Type B pancreatic cell (in vitro differentiated cells): ENCODE data around the gene DHX16. TPM values are rescaled to one million over a fixed set of nuclear protein-coding genes. Genes with fewer than 3 reads are reported as not detected.
A peak's percentile ranks its signal among the peaks of the same experiment; 100 is the strongest.

Source experiments
- DNase-seq: peaks from one replicate; pipeline ENCODE4 v3.0.0; 2021; ENCODE audit warnings: mixed read lengths; ENCODE audit not compliant: unreplicated experiment; ENCODE audit errors: extremely low spot score
- H3K27ac Mint-ChIP-seq: 2 replicates; pipeline ENCODE4 v1.8.0; 2021; ENCODE audit warnings: mild to moderate bottlenecking, mixed read lengths
- H3K27me3 Mint-ChIP-seq: 2 replicates; pipeline ENCODE4 v1.8.0; 2021; ENCODE audit warnings: mixed read lengths
- H3K36me3 Mint-ChIP-seq: 2 replicates; pipeline ENCODE4 v1.8.0; 2021; ENCODE audit warnings: mixed read lengths
- H3K4me1 Mint-ChIP-seq: one replicate; pipeline ENCODE4 v1.8.0; 2021; ENCODE audit warnings: mixed read lengths; ENCODE audit not compliant: unreplicated experiment
- H3K4me3 Mint-ChIP-seq: 2 replicates; pipeline ENCODE4 v1.8.0; 2021; ENCODE audit warnings: mild to moderate bottlenecking, mixed read lengths
- H3K9me3 Mint-ChIP-seq: 2 replicates; pipeline ENCODE4 v1.8.0; 2021; ENCODE audit warnings: mixed read lengths
- CTCF ChIP-seq: fragments of 200-600 bp; sonication (generic); conservative IDR thresholded peaks from 2 replicates; pipeline ENCODE4 v1.5.0; 2021; ENCODE audit warnings: antibody characterized with exemption, mild to moderate bottlenecking
- total RNA-seq: library from RNA; stranded (reverse); gene quantifications from 2 replicates; pipeline ENCODE4 v1.2.1, GENCODE V29; 2021; ENCODE audit warnings: low replicate concordance

Gene DHX16
- total RNA-seq, 1 donor from 2014 or later, result 29.6 TPM

DNA sequence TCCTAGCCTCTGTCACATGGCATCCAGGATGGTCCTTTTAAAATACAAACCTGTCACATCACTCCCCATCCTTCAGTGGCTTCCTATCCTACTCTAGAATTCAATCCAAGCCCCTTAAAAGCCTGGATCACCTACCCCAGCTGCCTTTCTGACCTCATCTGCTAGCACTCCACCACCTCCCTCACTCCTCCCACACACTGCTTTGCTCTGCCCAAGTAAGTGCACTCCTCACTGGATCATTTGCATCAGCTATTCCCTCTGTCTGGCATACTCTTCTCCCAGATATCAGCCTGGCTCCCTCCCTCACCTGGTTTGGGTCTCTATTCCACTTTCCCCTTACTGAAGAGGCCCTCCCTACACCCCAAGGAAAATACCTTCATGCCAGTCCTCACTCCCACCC, 15.4 kb downstream of the DHX16 start:
- Mint-ChIP-seq H3K27ac (no peak overlapping the region), H3K4me1 (no peaks in the 10 kb centered on the region), H3K27me3 (no peaks in the 10 kb centered on the region), H3K9me3 (no peaks in the 10 kb centered on the region), H3K4me3 (no peak overlapping the region), H3K36me3 (peaks cover 20% of the 10 kb centered on the region)
- no peak for DNase-seq
- TF ChIP-seq CTCF, result no peak

GRCh38 chr6:30656513-30656912, 16.3 kb downstream of the DHX16 start:
- no peak overlapping the region for H3K27ac Mint-ChIP-seq
- no peaks in the 10 kb centered on the region for H3K9me3 Mint-ChIP-seq
- H3K27me3 Mint-ChIP-seq, result no peaks in the 10 kb centered on the region
- DNase-seq, result no peak
- no peaks in the 10 kb centered on the region for H3K4me1 Mint-ChIP-seq
- TF ChIP-seq CTCF, result no peak
- peaks cover 15% of the 10 kb centered on the region for H3K36me3 Mint-ChIP-seq
- H3K4me3 Mint-ChIP-seq, result no peak overlapping the region

DNA sequence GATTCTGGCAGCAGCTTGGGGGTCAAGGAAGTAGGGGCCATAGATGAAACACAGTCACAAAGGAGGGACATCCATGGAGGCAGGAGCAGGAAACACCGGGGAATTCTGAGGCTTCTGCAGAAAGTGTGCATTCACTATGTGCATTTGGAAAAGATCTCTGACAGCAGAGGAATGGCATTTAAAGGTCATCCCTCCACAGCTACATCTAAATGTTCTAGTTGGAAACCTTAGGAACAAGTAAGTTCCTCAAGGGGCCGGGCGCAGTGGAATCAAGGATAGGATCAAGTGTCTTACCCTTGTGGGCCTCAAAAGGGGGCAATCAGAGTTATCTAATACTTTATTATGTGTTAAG, 17.1 kb downstream of the DHX16 start:
- H3K4me1 Mint-ChIP-seq, result no peaks in the 10 kb centered on the region
- no peaks in the 10 kb centered on the region for H3K9me3 Mint-ChIP-seq
- no peak overlapping the region for H3K4me3 Mint-ChIP-seq
- no peak for DNase-seq
- TF ChIP-seq CTCF, result no peak
- H3K27ac Mint-ChIP-seq, result no peak overlapping the region
- peaks cover 18% of the 10 kb centered on the region for H3K36me3 Mint-ChIP-seq
- no peaks in the 10 kb centered on the region for H3K27me3 Mint-ChIP-seq

DNA sequence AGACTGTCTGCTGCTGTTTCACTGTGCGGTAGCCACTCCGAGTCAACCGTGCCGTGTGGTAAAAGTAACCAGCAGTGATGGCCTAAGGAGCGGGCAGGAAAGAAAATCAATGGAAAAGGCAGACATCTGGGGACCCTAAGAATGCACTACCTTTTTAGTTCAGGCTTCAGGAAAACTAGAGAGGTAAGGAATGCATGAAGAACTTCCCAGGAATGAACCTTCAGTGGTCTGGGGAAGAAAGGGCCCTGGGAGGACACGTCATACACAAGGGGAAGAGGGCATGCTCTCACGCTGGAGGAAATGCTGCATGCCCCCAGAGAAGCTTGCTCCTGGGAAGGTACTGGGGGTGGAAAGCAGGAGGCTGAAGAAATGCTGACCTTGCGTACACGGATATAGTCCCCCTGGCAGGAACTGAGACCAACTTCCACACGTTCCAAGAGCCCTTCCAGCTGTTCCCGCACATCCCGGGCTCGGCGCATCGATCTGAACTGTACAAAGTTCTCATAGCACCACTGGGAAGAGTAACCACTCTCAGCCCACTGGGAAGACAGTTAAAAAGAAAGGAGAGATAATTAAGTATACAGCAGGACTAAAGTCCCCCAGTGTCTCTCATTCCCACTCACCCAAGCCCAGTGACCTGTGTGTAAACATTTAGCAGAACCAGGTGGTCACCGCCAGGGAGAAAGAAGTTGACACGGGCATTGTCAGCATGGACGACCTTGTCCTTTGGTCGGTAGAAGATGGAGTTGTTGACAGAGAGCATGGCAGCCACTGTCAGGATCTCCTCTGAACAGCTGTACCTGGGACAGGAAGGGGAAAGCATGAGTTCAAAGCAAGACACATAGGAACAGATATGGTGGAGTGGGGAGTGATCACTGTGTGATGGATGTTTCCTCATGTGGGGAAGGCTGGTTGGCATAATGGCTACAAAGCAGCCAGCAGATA, 17.7 kb downstream of the DHX16 start:
- DNase-seq, result no peak
- H3K4me1 Mint-ChIP-seq, result no peaks in the 10 kb centered on the region

DNA sequence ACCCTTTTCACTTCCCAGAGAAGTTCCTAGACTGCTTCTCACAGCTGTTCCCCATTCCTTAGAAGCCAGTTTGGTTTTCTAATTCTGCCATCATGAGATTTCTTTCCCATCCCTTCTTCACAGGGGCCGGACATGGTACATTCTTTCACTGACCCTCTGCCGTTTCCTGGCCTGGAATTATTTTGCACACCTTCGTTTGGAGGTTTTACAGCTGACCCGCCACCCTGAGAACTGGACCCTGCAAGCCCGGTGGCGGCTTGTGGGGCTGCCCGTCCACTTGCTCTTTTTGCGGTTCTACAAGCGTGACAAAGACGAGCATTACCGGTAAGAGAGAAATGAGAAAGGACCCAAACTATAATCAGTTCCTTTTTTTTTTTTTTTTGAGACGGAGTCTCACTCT, 21.7 kb downstream of the DHX16 start:
- Mint-ChIP-seq H3K27me3 (no peaks in the 10 kb centered on the region), H3K9me3 (no peaks in the 10 kb centered on the region), H3K27ac (peak overlapping the region; percentile 26), H3K36me3 (peaks cover 18% of the 10 kb centered on the region), H3K4me1 (peaks cover 6% of the 10 kb centered on the region), H3K4me3 (peak overlapping the region; percentile 64)
- no peak for DNase-seq
- TF ChIP-seq CTCF, result no peak

More for the DNA sequence above, 17.7 kb downstream of the DHX16 start:
- no peaks in the 10 kb centered on the region for H3K27me3 Mint-ChIP-seq
- H3K36me3 Mint-ChIP-seq, result peaks cover 18% of the 10 kb centered on the region
- TF ChIP-seq CTCF, result no peak
- H3K4me3 Mint-ChIP-seq, result no peak overlapping the region
- no peaks in the 10 kb centered on the region for H3K9me3 Mint-ChIP-seq
- no peak overlapping the region for H3K27ac Mint-ChIP-seq
